ENCODE data around the gene ADCY3.

ADCY3 gene

GRCh38 chr2:24919037-24919505, 966 bp downstream of the ADCY3 start:
- Histone ChIP-seq H2AFZ (ENCODE audit: low read depth, low read length) (peak overlapping the region; percentile 86), H3K4me2 (ENCODE audit: insufficient read depth, low read length) (peak overlapping the region; percentile 84), H3K79me2 (ENCODE audit: insufficient read depth, low read length) (peaks cover 53% of the 10 kb centered on the region), H3K27ac (ENCODE audit: low read length) (peak overlapping the region; percentile 66), H3K4me1 (ENCODE audit: insufficient read depth, low read length) (peaks cover 57% of the 10 kb centered on the region), H3K9me3 (ENCODE audit: insufficient read depth, low read length, severe bottlenecking) (no peaks in the 10 kb centered on the region), H4K20me1 (ENCODE audit: insufficient read depth, low read length) (peaks cover 36% of the 10 kb centered on the region), H3K36me3 (ENCODE audit: insufficient read depth, low read length) (peaks cover 39% of the 10 kb centered on the region), H3K27me3 (ENCODE audit: insufficient read depth, low read length, poor library complexity) (no peaks in the 10 kb centered on the region), H3K9ac (ENCODE audit: low read depth, low read length) (peak overlapping the region; percentile 82), H3K4me3 (ENCODE audit: low read depth in 1 of 2, low read length in 2 of 2) (peak overlapping the region; percentile 68 to 85; a peak in 3 of 4 replicates)
- ATAC-seq (ENCODE audit: insufficient read depth, low read depth) (peak; percentile 48), DNase-seq (peak; percentile 60)
- TF ChIP-seq CTCF (IDR thresholded peaks at IDR 0.05; ENCODE audit: borderline replicate concordance, extremely low read depth, low read length, poor library complexity, severe bottlenecking), result no peak

GRCh38 chr2:24918326-24919036, 1.6 kb downstream of the ADCY3 start:
- DNase-seq (no peak), ATAC-seq (ENCODE audit: insufficient read depth, low read depth) (no peak)
- H3K4me1 ChIP-seq (ENCODE audit: insufficient read depth, low read length), result peaks cover 57% of the 10 kb centered on the region
- H3K79me2 ChIP-seq (ENCODE audit: insufficient read depth, low read length), result peaks cover 58% of the 10 kb centered on the region
- H3K9me3 ChIP-seq (ENCODE audit: insufficient read depth, low read length, severe bottlenecking), result no peaks in the 10 kb centered on the region
- no peak overlapping the region for H2AFZ ChIP-seq (ENCODE audit: low read depth, low read length)
- H3K27ac ChIP-seq (ENCODE audit: low read length), result no peak overlapping the region; the same call in 1 of the 2 replicates
- H3K36me3 ChIP-seq (ENCODE audit: insufficient read depth, low read length), result peaks cover 44% of the 10 kb centered on the region
- TF ChIP-seq CTCF (IDR thresholded peaks at IDR 0.05; ENCODE audit: borderline replicate concordance, extremely low read depth, low read length, poor library complexity, severe bottlenecking) (no peak), EZH2 (IDR thresholded peaks at IDR 0.05; ENCODE audit: borderline replicate concordance, low read depth, low read length, severe bottlenecking) (no peak)
- H3K27me3 ChIP-seq (ENCODE audit: insufficient read depth, low read length, poor library complexity), result no peaks in the 10 kb centered on the region
- H3K4me2 ChIP-seq (ENCODE audit: insufficient read depth, low read length), result peak overlapping the region; percentile 84
- H4K20me1 ChIP-seq (ENCODE audit: insufficient read depth, low read length), result peaks cover 39% of the 10 kb centered on the region
- H3K9ac ChIP-seq (ENCODE audit: low read depth, low read length), result peak overlapping the region; percentile 82
- H3K4me3 ChIP-seq (ENCODE audit: low read depth in 1 of 2, low read length in 2 of 2), result peak overlapping the region; percentile 68 to 85; a peak in 3 of 4 replicates

- 0 out of 2 replicates have a peak overlapping the region, but pooled peaks have one; percentile 21 for H3K27ac ChIP-seq (ENCODE audit: low read length)
- peak overlapping the region; percentile 82 for H3K9ac ChIP-seq (ENCODE audit: low read depth, low read length)
- no peak for TF ChIP-seq CTCF (IDR thresholded peaks at IDR 0.05; ENCODE audit: borderline replicate concordance, extremely low read depth, low read length, poor library complexity, severe bottlenecking)
- TF ChIP-seq EZH2 (IDR thresholded peaks at IDR 0.05; ENCODE audit: borderline replicate concordance, low read depth, low read length, severe bottlenecking), result no peak
- H3K4me1 ChIP-seq (ENCODE audit: insufficient read depth, low read length), result peaks cover 57% of the 10 kb centered on the region
- DNase-seq (no peak), ATAC-seq (ENCODE audit: insufficient read depth, low read depth) (no peak)
- peak overlapping the region in 1 of 2 experiments; percentile 68; a peak in 2 of 4 replicates for H3K4me3 ChIP-seq (ENCODE audit: low read depth in 1 of 2, low read length in 2 of 2)
- no peaks in the 10 kb centered on the region for H3K9me3 ChIP-seq (ENCODE audit: insufficient read depth, low read length, severe bottlenecking)
- H4K20me1 ChIP-seq (ENCODE audit: insufficient read depth, low read length), result peaks cover 43% of the 10 kb centered on the region
- no peak overlapping the region for H2AFZ ChIP-seq (ENCODE audit: low read depth, low read length)
- peaks cover 50% of the 10 kb centered on the region for H3K36me3 ChIP-seq (ENCODE audit: insufficient read depth, low read length)
- H3K79me2 ChIP-seq (ENCODE audit: insufficient read depth, low read length), result peaks cover 64% of the 10 kb centered on the region
- H3K4me2 ChIP-seq (ENCODE audit: insufficient read depth, low read length), result peak overlapping the region; percentile 84
- no peaks in the 10 kb centered on the region for H3K27me3 ChIP-seq (ENCODE audit: insufficient read depth, low read length, poor library complexity)
These were observed 2.2 kb downstream of the ADCY3 start for GRCh38 chr2:24917731-24918325.

Data from DND-41 (cell line).